CD4-positive, alpha-beta T cell treated with Interleukin-6 for 4 hours (primary cell): ENCODE measurements around the gene ARG2.
A peak's percentile ranks its signal among the peaks of the same experiment; 100 is the strongest.

ENCODE experiments used
- DNase-seq: peaks from one replicate; pipeline ENCODE4 v3.0.0-alpha.2; 2020; ENCODE audit warnings: mixed read lengths

Gene ARG2

GRCh38 chr14:67619446-67620216 lies at the start of gene ARG2:
TSS of gene ARG2 (plus strand) at chr14:67619920. CDS start at chr14:67619978, 58 bp downstream.
- peak; percentile 99 for DNase-seq

GRCh38 chr14:67570453-67570852 lies 49.3 kb upstream of the ARG2 start:
- no peak for DNase-seq

- peak; percentile 78 for DNase-seq
Observed at GRCh38 chr14:67571275-67571990, 48.3 kb upstream of the ARG2 start.

GRCh38 chr14:67571991-67572323 lies 47.8 kb upstream of the ARG2 start:
- no peak for DNase-seq

- no peak for DNase-seq
Observed at GRCh38 chr14:67572608-67573007, 47.1 kb upstream of the ARG2 start.

- DNase-seq, result no peak
Observed at GRCh38 chr14:67573228-67574010, 46.3 kb upstream of the ARG2 start.

- no peak for DNase-seq
Observed at GRCh38 chr14:67574156-67574555, 45.6 kb upstream of the ARG2 start.

GRCh38 chr14:67574806-67575205 lies 44.9 kb upstream of the ARG2 start:
- no peak for DNase-seq

- no peak for DNase-seq
Observed at GRCh38 chr14:67575684-67576083, 44.0 kb upstream of the ARG2 start.

GRCh38 chr14:67576216-67576955 lies 43.3 kb upstream of the ARG2 start:
- no peak for DNase-seq

- DNase-seq, result no peak
Observed at GRCh38 chr14:67577181-67577808, 42.4 kb upstream of the ARG2 start.

GRCh38 chr14:67577909-67578749 lies 41.6 kb upstream of the ARG2 start:
- DNase-seq, result no peak

GRCh38 chr14:67579040-67579439 lies 40.7 kb upstream of the ARG2 start:
- DNase-seq, result no peak

GRCh38 chr14:67579636-67580035 lies 40.1 kb upstream of the ARG2 start:
- DNase-seq, result no peak

GRCh38 chr14:67580336-67581171 lies 39.2 kb upstream of the ARG2 start:
- DNase-seq, result no peak

- DNase-seq, result no peak
Observed at GRCh38 chr14:67581643-67582042, 38.1 kb upstream of the ARG2 start.

GRCh38 chr14:67582061-67582460 lies 37.7 kb upstream of the ARG2 start:
- no peak for DNase-seq

GRCh38 chr14:67583711-67584644 lies 35.7 kb upstream of the ARG2 start:
- peak; percentile 44 for DNase-seq

GRCh38 chr14:67584978-67585377 lies 34.7 kb upstream of the ARG2 start:
- DNase-seq, result no peak
